Ovary (tissue), 3 donors: ENCODE results near the gene UPK3A.

ENCODE experiments used
- CTCF ChIP-seq, 3 donors: fragments of 450-650 bp in 2 of 3; fragments of 200-600 bp in 1 of 3; IDR thresholded peaks; one replicate each; pipeline versions ENCODE4 v1.5.1 to v1.8.0; 2016 to 2022; ENCODE audit warnings: antibody characterized with exemption in 3 of 3, mild to moderate bottlenecking in 1 of 3
- EP300 ChIP-seq: sonication (generic); formaldehyde crosslinking; IDR thresholded peaks from one replicate; pipeline ENCODE4 v1.6.1; 2017; ENCODE audit warnings: antibody characterized with exemption
- POLR2A ChIP-seq: fragments of 450-650 bp; IDR thresholded peaks from one replicate; pipeline ENCODE4 v1.6.1; 2017; ENCODE audit warnings: antibody characterized with exemption, mild to moderate bottlenecking, moderate library complexity
- donor health status: DM: no; HTN: no; CAD: no.

- TF ChIP-seq CTCF (IDR thresholded peaks at IDR 0.05): peak in 1 of 3 donors; percentile 19
- TF ChIP-seq POLR2A: peak; percentile 74
- TF ChIP-seq EP300: no peak
Observed at GRCh38 chr22:45309422-45310227, 24.9 kb downstream of the UPK3A start, which contains the start of gene FAM118A.
